HL-60/S4 treated with phorbol 12-myristate 13-acetate at 8.2 ng/mL for 4 days and 3 days (cell line): Measurements from ENCODE around the gene ATP5PO.

Source experiments
- in situ Hi-C: fragments of 300-500 bp; cut with MboI; formaldehyde crosslinking; loops from 2 replicates; pipeline ENCODE4 v1.15.0; 2022; ENCODE audit warnings: low sequenced_read_pairs

ATP5PO gene, protein sequence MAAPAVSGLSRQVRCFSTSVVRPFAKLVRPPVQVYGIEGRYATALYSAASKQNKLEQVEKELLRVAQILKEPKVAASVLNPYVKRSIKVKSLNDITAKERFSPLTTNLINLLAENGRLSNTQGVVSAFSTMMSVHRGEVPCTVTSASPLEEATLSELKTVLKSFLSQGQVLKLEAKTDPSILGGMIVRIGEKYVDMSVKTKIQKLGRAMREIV

DNA sequence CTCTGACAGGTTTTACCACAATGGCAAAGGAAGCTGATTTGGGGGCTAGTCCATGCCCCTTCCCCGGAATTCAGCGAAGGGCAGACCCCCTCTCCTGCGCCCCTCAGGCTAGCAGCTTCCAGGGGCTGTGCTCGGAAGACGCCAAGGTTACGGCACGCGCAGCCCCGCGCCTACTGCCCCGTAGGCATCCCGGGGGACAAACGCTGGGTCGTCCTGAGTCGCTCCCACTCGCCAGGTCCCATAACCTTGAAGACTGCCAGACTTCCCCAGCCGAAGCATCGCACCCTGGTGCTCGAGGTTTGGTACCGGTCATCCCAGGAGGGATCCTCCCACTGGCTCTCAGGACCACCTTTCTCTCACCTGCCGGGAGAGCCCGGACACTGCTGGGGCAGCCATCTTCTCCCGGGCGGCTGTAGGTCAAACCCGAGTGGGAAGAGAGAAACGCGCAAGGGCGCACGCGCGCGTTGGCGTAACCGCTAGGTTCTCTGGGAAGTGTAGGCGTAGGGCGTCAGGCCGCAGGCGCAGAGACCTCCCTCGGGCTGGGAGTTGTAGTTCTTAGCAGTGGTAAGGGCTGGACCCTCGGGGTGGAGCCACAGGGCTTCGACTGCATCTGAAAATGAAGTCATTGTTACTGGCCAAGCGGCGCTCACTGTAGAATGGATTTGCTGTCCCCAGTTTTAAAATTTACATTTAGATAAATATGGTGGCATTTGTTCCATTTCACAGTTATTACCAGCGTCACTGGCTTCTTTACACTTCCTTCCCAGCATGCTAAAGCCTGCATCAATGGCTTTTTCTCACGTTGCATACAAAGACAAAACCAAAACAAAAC is at the start of gene ATP5PO:
Gene ATP5PO, minus strand, starts transcription at position 437 of the 832 bp plus-strand sequence. Its CDS starts 41 bp downstream, at position 396.
- in situ Hi-C loops: loop anchor here (25.0 kb wide), 2 partner anchors 322 to 697 kb away; partner anchors contain the start of gene RCAN1

DNA sequence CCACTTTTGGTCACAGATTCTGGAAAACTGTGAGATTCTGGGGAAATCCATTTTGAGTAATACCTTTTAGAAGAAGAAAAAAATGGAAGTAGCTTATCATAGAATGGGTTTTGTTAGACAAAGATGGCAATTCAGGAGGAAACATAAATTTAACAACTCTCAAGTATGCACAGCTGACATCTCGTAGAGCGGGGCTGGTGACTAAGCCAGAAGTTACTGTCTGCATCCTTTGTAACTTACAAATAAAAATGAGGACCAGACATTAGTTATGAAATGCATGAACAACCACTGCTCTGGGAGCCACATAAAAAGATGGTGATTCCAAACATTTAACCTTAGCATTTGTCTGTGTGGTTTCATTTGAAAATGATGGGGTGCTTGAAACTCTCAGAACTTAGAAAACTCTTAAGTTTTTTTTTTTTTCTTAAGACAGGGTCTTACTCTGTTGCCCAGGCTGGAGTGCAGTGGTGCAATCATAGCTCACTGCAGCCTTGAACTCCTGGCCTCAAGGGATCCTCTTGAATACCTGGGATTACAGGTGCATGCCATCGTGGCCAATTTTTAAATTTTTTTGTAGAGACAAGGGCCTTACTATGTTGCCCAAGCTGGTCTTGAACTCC is 49.2 kb upstream of the ATP5PO start:
- in situ Hi-C loops: no loop called here

DNA sequence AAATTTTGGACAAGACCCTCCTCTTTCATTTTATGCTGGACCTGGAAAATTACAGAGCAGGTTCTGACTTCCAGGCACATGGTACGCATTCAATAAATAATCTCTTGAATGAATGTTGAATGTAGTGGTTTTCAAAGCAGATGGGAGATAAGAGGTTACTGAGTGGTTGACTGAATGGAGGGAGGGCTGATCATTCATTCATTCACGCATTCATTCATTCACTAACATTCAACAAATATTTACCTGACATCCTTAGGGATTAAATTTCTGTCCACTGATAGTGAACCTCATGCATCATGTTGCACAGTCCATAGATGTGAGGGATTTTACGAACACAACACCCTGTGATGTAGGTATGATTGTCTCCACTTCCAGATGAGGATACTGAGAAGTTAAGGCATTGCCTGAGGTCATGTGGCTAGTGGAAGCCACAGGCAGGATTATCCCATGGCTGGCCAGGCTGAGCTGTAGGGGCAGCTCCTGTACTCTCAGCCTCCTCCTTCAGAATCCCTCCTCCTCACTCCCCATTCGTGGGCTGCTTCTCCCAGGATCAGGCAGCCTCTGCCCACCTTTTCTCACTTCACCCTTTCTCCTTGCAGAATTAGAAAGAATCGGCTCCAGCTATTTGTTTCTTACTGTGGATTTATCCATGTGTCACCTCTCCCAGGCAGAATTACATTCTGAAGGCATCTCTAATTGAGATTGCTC is 48.4 kb upstream of the ATP5PO start:
- in situ Hi-C loops: no loop called here

DNA sequence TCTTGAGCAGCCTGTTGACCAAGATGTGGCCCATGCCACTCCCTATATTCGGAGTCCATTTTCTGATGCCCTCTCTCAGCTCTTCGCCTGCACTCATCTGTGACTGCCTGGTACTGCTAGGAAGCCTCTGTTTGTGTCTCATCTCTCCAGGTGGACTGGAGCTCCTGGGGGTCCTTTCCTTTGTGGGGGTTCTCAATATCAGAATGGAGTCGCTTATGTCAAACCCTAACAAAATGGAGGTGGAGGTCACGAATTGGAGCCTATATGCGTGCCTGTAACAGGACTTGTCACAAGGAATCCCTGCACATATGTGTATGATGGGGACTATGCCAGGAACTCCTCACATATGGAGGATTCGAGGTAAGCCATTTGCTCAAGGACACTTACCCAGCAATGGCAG is 46.7 kb upstream of the ATP5PO start:
- in situ Hi-C loops: no loop called here

DNA sequence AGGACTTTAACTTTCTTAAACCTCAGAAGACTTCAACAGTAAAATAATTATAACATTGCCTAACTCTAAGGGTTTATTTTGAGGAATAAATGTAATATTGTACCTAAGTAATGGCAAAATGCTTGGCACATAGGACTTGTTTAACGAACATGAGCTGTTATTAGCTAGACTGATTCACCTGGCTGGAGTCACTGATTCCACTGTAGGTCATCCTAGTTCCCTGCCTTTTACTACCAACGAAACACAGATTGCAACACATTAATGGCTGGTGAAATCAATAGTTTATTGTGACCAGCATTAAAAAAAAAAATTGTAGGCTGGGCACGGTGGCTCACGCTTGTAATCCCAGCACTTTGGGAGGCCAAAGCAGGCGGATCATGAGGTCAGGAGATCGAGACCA is 45.5 kb upstream of the ATP5PO start:
- in situ Hi-C loops: no loop called here

DNA sequence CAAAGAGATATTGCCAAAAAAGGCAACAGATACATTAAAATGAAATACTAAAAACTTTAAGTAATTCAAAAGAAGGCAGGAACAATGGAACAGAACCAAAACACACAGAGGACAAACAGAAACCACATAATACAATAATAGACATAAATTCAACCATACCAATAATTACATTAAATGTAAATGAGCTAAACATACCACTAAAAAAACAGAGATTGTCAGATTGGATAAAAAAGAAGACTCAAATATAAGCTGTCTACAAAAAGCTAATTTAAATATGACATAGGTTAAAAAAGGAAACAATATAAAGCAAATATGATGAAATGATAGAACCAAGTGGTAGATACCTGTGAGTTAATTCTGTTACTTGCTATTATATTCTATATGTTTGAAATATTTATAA is 44.1 kb upstream of the ATP5PO start:
- in situ Hi-C loops: no loop called here

DNA sequence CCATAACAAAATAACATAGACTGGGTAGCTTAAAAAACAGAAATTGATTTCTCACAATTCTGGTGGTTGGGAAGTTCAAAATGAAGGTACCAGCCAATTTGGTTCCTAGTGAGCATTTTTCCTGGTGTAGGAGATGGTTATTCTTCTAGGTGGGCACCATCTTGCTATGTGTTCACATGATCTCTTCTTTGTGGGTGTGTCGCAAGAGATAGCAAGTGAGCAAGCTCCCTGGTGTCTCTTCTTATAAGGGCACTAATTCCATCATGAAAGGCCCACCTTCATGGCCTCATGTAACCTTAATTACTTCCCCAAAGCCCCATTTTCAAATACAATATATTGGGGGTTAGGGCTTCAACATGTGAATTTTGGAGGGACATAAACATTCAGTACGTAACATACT is 38.8 kb upstream of the ATP5PO start:
- in situ Hi-C loops: no loop called here

DNA sequence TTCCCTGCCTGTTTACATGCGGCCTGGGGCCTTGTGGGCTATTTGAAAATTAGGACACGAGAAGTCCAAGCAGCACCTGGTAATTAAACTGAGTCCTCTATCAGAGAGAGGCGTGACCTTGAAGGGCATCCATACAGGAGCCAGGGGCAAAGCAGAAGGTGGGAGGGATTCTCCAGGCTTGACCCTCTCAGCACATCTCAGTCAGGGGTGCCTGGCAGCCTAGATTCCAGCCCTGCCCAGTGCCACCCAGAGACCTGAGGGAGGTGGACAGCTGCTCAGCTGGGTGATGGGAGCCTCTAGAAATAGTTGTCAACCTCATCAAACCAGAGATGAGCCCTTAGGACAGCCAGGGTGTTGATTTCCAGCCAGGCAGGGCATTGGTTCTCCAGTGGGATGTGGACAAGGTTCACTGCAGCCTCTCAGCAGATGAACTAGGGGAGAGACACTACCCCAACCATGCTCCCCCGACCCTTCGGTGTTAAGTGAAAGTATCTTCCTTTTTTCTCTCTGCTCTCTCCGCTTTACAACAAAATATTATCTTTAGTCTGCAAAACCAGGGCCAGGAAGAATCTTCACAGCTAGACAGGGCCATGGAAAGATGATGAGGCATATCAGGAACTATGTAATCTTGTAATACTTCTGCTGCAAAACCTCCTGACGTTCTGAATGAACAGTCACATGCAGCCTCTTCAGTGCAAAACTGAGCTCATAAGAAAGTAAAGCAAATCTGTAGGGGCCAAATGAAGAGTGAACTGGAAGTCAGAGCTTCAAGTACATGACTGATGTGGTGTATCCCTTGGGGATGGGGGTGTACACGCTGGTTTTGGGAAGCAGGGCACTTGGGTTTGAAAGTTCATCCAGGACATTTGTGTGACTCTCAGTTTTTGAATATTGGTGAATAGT is 35.9 kb upstream of the ATP5PO start:
- in situ Hi-C loops: no loop called here

DNA sequence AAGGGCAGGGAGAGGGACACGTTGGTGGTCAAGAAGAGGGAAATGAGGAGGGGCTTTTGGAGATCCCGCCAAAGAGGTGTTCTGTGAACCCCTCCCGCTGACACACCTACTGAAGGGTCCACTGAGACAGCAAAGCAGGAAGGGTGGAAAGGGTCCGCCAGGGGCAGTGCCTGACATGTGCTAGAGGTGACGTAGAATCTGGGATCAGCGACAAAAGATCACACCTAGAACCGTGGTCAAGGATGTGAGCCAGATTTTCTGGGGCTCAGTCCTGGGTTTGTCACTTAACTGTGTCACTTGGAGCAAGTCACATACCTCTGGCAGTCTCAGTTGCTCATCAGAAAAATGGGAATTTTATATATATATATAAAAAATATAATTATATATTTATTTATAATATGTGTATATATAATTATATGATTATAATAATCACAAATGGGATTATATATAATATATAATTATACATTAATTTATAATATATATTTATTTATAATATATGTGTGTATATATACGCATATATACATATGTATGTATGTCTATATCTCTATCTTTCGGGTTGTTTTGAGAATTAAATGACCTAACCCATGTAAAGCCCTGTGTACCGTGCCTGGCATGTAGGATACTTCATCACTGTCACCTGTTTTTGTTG is 35.0 kb upstream of the ATP5PO start:
- in situ Hi-C loops: no loop called here

DNA sequence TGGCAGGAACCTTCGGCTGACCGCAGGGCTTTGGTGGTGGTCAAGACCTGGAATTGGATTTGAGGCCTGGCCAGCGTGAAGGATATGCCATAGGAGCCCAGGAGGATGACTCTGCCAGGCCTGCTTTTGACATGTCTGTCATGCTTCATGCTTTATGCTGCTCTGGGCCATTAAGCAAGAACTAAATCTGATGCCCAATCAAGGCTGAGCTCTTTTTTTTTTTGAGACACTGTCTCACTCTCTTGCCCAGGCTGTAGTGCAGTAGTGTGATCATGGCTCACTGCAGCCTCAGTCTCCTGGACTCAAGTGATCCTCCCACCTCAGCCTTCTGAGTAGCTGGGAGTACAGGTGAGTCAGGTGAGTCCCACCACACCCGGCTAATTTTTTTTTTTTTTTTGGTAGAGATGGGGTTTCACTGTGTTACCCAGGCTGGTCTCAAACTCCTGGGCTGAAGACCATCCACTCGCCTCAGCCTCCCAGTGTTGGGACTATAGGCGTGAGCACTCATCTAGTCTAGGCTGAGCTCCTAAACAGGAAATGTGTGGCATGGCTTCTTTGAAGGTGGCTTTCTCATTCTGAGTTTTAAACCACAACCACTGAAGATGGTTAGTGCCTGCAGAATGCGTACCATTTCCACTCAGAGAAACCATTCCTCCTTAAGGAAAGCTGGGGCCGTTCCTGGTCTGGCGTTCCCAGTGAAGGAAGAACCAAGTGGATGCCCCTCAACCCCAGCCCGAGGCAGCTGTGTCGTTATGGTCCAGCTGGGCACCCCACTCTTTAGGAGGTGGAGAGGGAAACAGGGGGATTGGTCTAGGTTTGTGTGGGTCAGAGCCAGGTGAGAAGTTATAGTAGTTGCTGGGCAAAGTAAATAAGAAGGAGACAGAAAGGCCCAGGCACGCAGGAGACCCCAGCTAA is 34.2 kb upstream of the ATP5PO start:
- in situ Hi-C loops: no loop called here

DNA sequence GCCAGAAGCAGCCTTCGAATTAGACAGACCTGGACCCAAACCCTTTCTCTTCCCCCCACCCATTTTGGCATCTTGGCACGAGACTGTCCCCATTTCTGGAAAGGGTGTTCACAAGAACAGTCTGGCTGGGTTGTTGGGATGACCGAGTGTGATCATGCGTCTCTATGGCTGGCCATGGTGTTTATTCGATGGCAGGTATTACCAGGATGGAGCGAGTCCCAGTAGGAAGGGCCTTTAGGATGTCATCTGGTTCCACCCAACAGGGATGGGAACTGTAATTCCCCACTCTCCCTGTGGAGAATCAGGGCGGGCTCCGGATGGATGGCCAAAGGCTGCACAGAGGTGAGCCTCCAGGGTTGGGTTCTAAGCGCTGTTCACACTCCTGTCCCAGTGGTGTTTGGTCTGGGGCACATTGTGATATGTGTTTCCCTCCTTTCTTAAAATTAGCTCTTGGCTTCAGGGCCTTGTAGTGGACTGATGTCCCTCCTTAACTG is 33.4 kb upstream of the ATP5PO start:
- in situ Hi-C loops: no loop called here

DNA sequence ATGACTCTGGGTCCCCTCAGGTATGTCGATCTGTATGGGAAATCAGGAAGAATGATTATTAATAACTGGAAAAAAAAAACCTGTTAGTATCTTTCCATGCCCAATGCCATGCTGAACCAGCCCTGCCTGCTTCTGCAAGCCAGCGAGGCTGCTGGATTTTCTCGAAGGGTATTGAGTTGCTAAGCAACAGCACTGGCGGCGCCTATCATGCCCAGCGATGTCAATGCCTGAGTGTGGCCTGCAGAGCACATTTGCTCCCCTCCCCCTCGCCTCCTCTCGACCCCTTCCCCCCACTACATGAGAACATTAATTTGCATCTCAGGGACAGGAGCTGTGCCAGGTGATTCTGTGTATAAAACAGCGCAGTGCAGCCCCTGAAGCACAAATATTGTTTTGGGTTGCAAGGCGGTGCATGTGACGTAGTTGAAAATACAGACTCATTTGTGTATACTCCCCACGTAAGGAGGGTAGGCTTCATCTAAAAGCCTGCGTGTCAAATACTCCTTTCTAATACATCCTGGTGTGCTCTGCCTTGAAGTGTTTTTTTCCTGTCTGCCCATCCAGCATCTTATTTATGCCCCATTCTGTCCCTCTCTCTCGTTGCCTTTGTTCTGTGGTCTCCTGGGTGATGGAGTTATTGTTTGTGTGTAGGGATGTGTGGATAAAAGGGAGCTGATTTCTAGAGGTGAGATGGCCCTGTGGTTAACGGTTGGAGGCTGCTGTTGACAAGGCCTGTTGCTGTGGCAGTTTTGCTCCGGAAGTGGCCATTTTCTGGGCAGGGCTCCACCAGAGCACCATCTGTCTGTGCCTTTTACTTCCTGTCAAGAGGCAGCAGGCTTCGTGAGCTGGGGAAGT is 32.7 kb upstream of the ATP5PO start:
- in situ Hi-C loops: no loop called here

DNA sequence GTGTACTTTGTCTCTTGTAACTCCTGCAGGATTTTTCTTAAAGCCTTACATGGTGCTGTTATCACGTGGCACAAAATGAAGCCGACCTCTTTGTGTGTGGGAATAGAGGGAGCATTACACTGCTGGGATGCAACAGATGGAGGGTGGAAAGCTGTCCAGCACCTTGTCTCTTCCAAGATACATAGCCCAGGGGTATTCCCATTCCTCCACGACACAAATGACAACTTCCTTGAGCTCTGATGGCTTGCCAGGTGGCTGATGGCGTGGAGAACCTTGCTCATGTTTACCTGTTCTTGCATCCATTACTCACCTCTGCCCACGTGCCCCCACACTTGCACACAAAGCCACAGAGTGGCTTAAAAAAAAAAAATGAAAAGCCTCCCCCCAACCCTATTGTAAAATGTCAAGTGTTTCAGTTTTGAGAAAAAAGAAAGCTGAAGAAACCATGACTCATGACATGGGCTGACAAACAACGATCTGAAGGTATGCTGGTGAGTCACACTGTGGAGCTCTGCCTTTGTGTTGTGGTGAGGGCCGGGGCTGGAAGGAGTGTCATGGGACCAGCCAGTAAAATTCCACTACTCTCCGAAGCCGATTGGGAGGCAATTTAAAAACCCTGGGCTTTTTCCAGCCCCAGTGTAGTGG is 32.0 kb upstream of the ATP5PO start:
- in situ Hi-C loops: no loop called here

DNA sequence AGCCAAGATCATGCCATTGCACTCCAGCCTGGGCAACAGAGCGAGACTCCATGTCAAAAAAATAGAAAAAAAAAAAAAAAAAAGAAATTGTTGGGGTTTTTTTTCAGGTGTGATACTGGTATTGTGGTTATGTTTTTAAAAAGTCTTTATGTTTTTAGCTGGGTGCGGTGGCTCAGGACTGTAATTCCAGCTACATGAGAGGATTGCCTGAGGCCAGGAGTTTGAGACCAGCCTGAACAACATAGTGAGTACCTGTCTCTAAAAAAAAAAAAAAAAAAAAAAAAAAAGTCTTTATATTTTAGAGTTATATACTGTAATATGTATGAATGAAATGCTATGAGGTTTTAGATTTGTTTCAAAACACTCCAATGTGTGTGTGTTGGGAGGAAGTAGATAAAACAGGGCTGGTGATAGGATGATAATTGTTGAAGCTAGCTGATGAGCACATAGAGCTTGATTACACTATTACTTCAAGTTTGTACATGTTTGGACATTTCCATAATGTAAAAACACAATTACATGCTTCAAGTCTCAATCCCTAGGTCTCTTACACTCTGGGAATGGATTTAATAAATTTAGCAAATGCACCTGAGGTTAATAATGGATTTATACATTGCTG is 30.2 kb upstream of the ATP5PO start:
- in situ Hi-C loops: no loop called here

DNA sequence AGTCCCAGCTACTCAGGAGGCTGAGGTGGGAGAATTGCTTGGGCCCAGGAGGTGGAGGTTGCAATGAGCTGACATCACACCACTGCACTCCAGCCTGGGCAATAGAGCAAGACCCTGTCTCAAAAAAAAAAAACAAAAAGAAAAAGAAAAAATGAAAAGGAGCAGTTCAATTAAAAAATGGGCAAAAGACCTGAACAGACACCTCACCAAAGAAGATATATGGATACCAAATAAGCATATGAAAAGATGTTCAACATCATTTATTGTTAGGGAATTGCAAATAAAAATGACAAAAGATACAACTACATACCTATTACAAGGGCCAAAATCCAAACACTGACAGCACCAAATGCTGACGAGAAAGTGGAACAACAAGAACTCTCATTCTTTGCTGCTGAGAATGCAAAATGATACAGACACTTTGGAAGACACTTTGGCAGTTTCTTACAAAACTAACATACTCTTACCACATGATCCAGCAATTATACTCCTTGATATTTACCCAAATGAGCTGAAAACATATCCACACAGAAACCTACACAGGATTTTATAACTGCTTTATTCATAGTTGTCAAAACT is 28.7 kb upstream of the ATP5PO start:
- in situ Hi-C loops: no loop called here

DNA sequence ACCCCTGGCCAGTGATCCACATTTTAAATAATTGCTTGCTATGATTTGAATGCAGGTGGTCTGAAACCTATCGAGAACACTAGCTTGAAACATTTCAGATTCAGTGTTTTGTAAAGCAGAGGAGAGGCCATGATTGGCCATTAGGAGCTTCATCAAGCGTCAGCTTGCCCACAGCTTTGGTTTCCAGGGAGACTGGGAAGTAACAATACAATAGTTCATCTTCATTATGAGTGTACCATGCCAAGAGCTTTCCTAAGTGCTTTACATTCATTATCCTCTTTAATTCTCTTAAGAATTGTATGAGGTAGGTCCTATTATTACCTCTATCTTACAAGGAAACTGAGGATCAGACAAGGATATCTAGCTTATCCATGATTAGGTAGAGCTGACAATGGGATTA is 27.7 kb upstream of the ATP5PO start:
- in situ Hi-C loops: no loop called here
